NCI-H128 (cell line): ENCODE data around the gene URB1.
"Not testable (repeated sequence)": the region's sequence is repeated elsewhere in the genome, so short reads cannot be mapped to it uniquely, and the experiment has no call there.

ENCODE experiments used
- DNase-seq: peaks from one replicate; lab custom pipeline; 2025; ENCODE audit not compliant: unreplicated experiment; lab: John Stamatoyannopoulos, UW

Gene URB1

GRCh38 chr21:32377991-32378390, 14.8 kb downstream of the URB1 start:
- DNase-seq = no peak

- no peak for DNase-seq
These were observed 15.3 kb downstream of the URB1 start for GRCh38 chr21:32377506-32377905.

DNA sequence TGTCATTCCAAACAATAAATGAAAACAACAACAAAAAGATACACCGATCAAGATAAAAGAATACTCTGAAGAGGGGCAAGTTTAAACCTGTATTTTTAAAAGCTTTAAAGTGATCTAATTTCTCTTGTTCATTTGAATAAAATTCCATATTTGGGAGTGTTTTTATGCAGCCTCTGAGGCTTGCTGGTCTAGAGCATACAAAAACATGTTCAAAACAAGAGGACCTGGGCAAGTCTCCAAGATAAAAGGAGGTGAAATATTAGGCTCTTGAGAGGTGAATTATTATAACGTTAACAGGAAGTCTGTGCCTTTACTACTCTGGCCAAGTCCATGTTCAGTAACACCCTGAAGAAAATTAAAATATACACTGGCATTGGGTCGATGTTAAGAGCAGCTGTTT, 20.1 kb downstream of the URB1 start:
- DNase-seq = peak; percentile 16

DNA sequence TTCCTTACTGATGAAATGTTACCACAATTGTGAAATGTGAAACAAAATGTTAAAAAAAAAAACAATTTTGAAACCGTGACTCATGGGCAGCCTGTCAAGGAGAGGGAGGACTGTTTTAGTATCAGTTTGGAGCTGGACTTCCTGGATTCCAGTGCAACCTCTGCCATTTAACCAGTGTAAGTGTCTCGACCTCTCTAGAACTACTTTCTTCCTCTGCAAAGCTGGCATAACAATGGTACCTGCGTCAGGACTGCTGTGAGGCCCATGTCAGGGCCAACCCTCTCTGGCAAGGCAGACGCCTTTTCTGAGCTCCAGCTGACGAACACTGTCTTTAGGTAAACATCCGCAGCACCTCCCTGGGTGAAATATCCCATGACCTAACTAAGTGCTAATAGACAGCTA, 20.9 kb downstream of the URB1 start:
- DNase-seq = no peak

DNA sequence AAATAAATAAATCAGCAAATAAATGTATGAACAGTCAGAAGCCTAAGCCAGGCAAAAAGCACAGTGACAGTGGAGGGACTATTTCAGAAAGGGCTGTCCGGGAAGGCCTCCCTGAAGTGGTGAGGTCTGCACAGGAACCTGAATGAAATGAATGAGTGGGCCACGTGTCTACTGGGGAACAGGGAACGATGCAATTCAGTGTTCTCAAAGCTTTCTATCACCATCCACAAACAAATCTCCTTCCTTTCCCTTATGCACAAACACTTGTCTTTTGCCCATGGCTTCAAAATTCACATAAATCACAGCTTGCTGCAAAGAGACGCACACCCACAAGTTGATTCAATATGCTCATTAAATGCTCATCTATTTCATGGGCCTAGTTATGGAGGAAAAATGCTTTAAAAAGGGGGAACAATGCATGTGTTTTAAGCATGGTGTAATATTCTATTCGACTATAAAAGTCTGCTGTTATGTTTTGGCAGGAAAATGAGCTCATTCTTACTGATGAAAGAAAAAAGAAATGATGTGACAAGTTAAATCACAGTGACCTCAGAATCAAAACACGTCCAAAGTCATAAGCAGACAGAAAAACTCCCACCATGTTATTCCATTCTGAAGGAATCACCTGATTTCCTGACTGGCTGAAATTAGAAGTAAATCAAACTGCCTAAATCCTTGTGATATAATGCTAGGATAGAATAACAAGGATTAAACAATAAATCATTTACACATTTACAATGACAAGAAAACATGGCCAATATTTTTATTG, 21.6 kb downstream of the URB1 start:
- DNase-seq = no peak

GRCh38 chr21:32368961-32369360, 23.9 kb downstream of the URB1 start:
- DNase-seq = not testable (repeated sequence)

DNA sequence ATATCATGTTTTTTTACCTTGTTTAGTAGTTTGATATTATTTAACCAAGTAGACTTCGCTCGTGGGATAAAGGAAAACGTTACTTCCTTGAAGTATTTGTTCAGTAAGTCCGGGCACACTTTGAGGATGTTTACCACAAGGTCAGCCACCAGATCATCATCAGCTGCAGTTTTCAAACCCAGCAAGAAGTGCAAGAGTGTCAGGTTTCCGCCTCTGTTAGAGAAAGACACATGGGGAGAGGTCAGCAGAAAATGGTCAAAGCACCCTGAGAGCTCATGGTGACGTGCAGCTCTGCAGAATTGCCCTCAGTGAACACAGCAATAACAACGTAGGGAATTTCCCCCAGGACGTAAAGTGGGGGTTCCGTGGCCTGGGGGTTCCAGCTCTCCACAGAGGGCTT, 24.4 kb downstream of the URB1 start:
- DNase-seq = no peak

DNA sequence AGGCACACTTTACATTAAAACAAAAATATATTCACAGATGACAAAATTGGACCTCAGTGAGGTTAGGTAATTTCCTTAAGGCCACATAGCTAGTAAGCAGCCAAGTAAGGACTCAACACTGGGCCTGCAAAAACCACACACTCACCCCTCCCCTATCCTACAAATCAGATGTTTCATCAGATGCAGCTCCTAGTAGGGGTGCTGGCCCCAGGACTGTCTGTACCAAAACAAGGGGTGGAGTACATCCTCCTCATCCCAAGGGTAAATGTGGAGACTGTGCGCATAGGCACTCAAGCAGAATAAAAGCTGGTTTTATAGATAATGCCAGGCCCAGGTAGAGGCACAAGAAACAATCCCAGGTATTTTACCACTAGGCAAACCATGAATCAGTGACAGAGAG, 25.7 kb downstream of the URB1 start:
- DNase-seq = no peak

- DNase-seq = no peak
These were observed 26.6 kb downstream of the URB1 start for GRCh38 chr21:32366191-32366590.

- no peak for DNase-seq
These were observed 28.0 kb downstream of the URB1 start for GRCh38 chr21:32364796-32365195.

- DNase-seq = no peak
These were observed 28.4 kb downstream of the URB1 start for GRCh38 chr21:32364387-32364786.

- no peak for DNase-seq
These were observed 32.3 kb downstream of the URB1 start for GRCh38 chr21:32360401-32360975.

GRCh38 chr21:32359719-32360260, 33.0 kb downstream of the URB1 start:
- DNase-seq = no peak

- no peak for DNase-seq
These were observed 35.9 kb downstream of the URB1 start for GRCh38 chr21:32356874-32357395.

DNA sequence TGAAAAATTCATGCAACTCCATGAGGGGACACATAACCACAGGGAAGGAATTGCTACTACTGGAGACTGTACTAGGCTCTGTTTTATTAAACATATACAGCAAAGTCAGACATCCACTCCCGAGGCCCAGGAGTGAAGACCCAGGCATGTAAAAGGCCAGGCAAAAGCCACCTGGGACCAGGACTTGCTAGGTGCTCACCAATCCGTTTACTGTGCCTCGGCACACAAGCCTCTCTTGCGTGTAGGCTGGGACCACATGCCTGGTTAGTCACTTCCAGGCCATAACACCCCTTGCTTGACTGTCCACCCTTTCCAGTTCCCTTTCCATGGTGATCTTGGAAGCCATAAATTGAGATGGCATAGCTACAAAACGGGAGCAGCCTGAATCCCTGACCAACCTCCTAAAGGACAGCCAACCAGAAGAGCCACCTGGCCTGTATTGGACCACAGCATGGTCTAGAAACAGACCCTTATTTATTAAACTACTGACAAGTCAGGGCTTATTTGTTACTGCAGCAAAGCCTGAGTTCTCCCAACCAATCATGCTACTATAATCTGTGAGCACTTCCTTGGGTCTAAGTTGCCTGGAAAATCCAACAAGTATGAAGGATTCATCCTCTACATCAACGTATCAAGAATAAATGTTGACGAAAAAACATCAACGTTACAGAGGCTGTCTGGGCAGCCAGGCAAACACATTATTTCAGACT, 39.7 kb downstream of the URB1 start:
- DNase-seq = no peak

DNA sequence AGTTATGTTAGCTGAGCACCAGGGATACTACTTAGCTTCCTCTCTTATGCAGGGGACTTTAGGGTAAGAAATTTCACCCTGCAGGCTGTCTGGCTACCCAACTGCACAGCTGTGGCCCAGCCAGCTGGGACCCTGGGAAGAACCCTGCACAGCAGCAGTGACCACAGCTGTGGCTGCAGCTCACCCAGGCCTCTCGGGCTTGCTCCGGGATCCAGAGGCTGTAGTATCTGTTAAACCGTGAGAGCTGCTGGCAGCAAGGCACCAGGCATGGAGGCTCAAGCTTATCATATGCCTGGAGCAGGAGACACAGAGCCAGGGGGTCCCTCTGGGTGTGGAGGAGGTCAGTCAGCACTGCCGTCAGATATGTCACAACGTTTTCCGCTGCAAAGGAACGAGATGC, 40.3 kb downstream of the URB1 start:
- no peak for DNase-seq

- DNase-seq = no peak
These were observed 41.4 kb downstream of the URB1 start for GRCh38 chr21:32351428-32351827.

- DNase-seq = no peak
These were observed 41.8 kb downstream of the URB1 start for GRCh38 chr21:32350981-32351380.

DNA sequence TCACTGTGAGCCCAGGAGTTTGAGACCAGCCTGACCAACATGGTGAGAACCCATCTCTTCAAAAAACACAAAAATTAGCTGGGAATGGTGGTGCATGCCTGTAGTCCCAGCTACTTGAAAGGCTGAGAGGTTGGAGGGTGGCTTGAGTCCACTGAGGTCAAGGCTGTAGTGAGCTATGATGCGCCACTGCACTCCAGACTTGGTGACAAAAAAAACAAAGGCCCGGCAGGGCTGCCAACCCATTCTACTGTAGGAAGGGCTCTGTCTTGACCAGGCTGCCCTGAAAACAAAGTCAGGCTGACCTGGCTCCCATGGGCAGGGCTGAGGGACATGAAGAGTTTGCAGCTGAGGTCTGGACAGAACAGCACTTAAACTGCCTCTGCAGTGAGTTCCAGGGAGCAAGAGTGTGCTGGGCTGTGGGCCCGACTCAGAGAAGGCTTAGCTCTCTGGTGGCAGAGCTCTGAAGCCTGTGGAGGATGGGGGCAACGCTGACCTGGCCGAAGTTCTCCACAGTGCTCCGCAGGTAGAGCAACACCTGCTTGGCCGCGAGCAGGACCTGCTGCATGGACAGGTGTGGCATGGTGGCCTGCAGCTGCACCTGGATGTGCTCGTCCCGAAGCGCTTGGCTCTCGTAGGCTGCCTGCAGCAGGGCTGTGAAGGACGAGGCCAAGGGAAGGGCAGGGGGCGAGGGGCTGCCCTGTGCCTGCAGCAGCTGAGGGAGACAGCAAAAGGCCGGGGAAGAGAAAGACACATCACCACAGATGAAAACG, 42.4 kb downstream of the URB1 start:
- no peak for DNase-seq

GRCh38 chr21:32349333-32349944, 43.4 kb downstream of the URB1 start:
- no peak for DNase-seq
